H9 (cell line): Measurements from ENCODE around the gene SLA2. TPM values are rescaled to one million over a fixed set of nuclear protein-coding genes. Genes with fewer than 3 reads are reported as not detected.

ENCODE experiments used
- DNase-seq: peaks from one replicate; pipeline ENCODE4 v3.0.0-alpha.2; 2017
- H2AFZ ChIP-seq: one replicate; pipeline ENCODE4 v1.6.1; 2013; ENCODE audit warnings: mild to moderate bottlenecking, low read length, control low read depth, moderate library complexity
- H2AK5ac ChIP-seq: 2 replicates; pipeline ENCODE4 v1.6.1; 2013; ENCODE audit warnings: low read length, control low read depth, mixed read lengths; ENCODE audit not compliant: insufficient read length
- H2BK120ac ChIP-seq: one replicate; pipeline ENCODE4 v1.6.1; 2013; ENCODE audit warnings: low read depth, mild to moderate bottlenecking, low read length, control low read depth, inconsistent platforms; ENCODE audit not compliant: poor library complexity, severe bottlenecking
- H2BK12ac ChIP-seq: 2 replicates; pipeline ENCODE4 v1.6.1; 2013; ENCODE audit warnings: low read length, control low read depth, mixed read lengths, low read depth; ENCODE audit not compliant: insufficient read length
- H2BK15ac ChIP-seq: 2 replicates; pipeline ENCODE4 v1.6.1; 2013; ENCODE audit warnings: low read depth, low read length, control low read depth
- H2BK20ac ChIP-seq: one replicate; pipeline ENCODE4 v1.6.1; 2013; ENCODE audit warnings: low read depth, mild to moderate bottlenecking, low read length, control low read depth, inconsistent platforms; ENCODE audit not compliant: poor library complexity, severe bottlenecking
- H2BK5ac ChIP-seq: 2 replicates; pipeline ENCODE4 v1.6.1; 2013; ENCODE audit warnings: low read length, control low read depth, mixed read lengths; ENCODE audit not compliant: insufficient read length
- H3K14ac ChIP-seq: 2 replicates; pipeline ENCODE4 v1.6.1; 2013; ENCODE audit warnings: low read length, control low read depth; ENCODE audit not compliant: insufficient read depth
- H3K18ac ChIP-seq: 2 replicates; pipeline ENCODE4 v1.6.1; 2013; ENCODE audit warnings: low read depth, mild to moderate bottlenecking, mixed read lengths, low read length, control low read depth; ENCODE audit not compliant: insufficient read length
- H3K23ac ChIP-seq: 2 replicates; pipeline ENCODE4 v1.6.1; 2013; ENCODE audit warnings: low read length, control low read depth, mixed read lengths, low read depth; ENCODE audit not compliant: insufficient read length
- H3K23me2 ChIP-seq: 2 replicates; pipeline ENCODE4 v1.6.1; 2013; ENCODE audit warnings: low read depth, mild to moderate bottlenecking, mixed read lengths, low read length, control low read depth; ENCODE audit not compliant: insufficient read length, poor library complexity, severe bottlenecking
- H3K27ac ChIP-seq: 2 replicates; pipeline ENCODE4 v1.5.1; 2013; ENCODE audit warnings: low read length, control low read depth, mixed read lengths, low read depth; ENCODE audit not compliant: insufficient read length
- H3K27me3 ChIP-seq: 2 replicates; pipeline ENCODE4 v1.6.1; 2013; ENCODE audit warnings: low read length, control low read depth, inconsistent platforms; ENCODE audit not compliant: insufficient read depth
- H3K4ac ChIP-seq: 2 replicates; pipeline ENCODE4 v1.6.1; 2013; ENCODE audit warnings: low read depth, mild to moderate bottlenecking, control low read depth, inconsistent platforms, low read length, moderate library complexity
- H3K4me1 ChIP-seq: 2 replicates; pipeline ENCODE4 v1.6.1; 2013; ENCODE audit warnings: low read length, control low read depth, inconsistent platforms; ENCODE audit not compliant: insufficient read depth
- H3K4me2 ChIP-seq: 2 replicates; pipeline ENCODE4 v1.6.1; 2013; ENCODE audit warnings: low read length, control low read depth, mixed read lengths; ENCODE audit not compliant: insufficient read length, insufficient read depth
- H3K56ac ChIP-seq: 2 replicates; pipeline ENCODE4 v1.6.1; 2013; ENCODE audit warnings: low read depth, mild to moderate bottlenecking, mixed read lengths, low read length, control low read depth; ENCODE audit not compliant: insufficient read length
- H3K79me1 ChIP-seq: 2 replicates; pipeline ENCODE4 v1.6.1; 2013; ENCODE audit warnings: low read depth, mild to moderate bottlenecking, moderate library complexity, low read length, control low read depth, inconsistent platforms; ENCODE audit not compliant: insufficient read depth, poor library complexity, severe bottlenecking
- H3K79me2 ChIP-seq: 2 replicates; pipeline ENCODE4 v1.6.1; 2013; ENCODE audit warnings: low read length, control low read depth, inconsistent platforms; ENCODE audit not compliant: insufficient read depth
- H3K9ac ChIP-seq: 2 replicates; pipeline ENCODE4 v1.6.1; 2013; ENCODE audit warnings: low read length, control low read depth, mixed read lengths; ENCODE audit not compliant: insufficient read length; ENCODE audit errors: extremely low read depth
- H3K9me3 ChIP-seq: one replicate; pipeline ENCODE4 v1.6.1; 2013; ENCODE audit warnings: low read depth, low read length, inconsistent platforms; ENCODE audit not compliant: control insufficient read depth
- H3T11ph ChIP-seq: one replicate; pipeline ENCODE4 v1.6.1; 2013; ENCODE audit warnings: mild to moderate bottlenecking, low read length, control low read depth, inconsistent platforms
- H4K20me1 ChIP-seq: one replicate; pipeline ENCODE4 v1.6.1; 2013; ENCODE audit not compliant: control insufficient read depth, insufficient read length, insufficient read depth
- H4K5ac ChIP-seq: 2 replicates; pipeline ENCODE4 v1.6.1; 2013; ENCODE audit warnings: low read depth, mild to moderate bottlenecking, mixed read lengths, low read length, control low read depth; ENCODE audit not compliant: insufficient read length
- H4K8ac ChIP-seq: replicated peaks from 2 replicates; pipeline ENCODE4 v1.6.1; 2013; ENCODE audit warnings: low read length, control low read depth, mixed read lengths, low read depth; ENCODE audit not compliant: insufficient read length
- H4K91ac ChIP-seq: 2 replicates; pipeline ENCODE4 v1.6.1; 2013; ENCODE audit warnings: low read depth, mild to moderate bottlenecking, moderate library complexity, mixed read lengths, low read length, control low read depth; ENCODE audit not compliant: insufficient read length
- H3K27ac Mint-ChIP-seq, 3 experiments: 2 replicates in 2 of 3; 3 replicates in 1 of 3; pipeline ENCODE4 v1.8.0; 2020 to 2021; ENCODE audit warnings: mixed read lengths in 3 of 3, mild to moderate bottlenecking in 1 of 3, moderate library complexity in 1 of 3
- H3K27me3 Mint-ChIP-seq: 2 replicates; pipeline ENCODE4 v1.8.0; 2021; ENCODE audit warnings: low read depth, mild to moderate bottlenecking, moderate library complexity, mixed read lengths
- H3K36me3 Mint-ChIP-seq, 3 experiments: 2 replicates in 2 of 3; 3 replicates in 1 of 3; pipeline ENCODE4 v1.8.0; 2020 to 2021; ENCODE audit warnings: low read depth in 3 of 3, mixed read lengths in 3 of 3; ENCODE audit not compliant: insufficient read depth in 1 of 3
- H3K4me1 Mint-ChIP-seq, 2 experiments: 2 replicates each; pipeline ENCODE4 v1.8.0; 2020; ENCODE audit warnings: mixed read lengths in 2 of 2
- H3K4me3 Mint-ChIP-seq, 2 experiments: 2 replicates in 1 of 2; 3 replicates in 1 of 2; pipeline ENCODE4 v1.8.0; 2020 to 2021; ENCODE audit warnings: mild to moderate bottlenecking in 2 of 2, mixed read lengths in 2 of 2, moderate library complexity in 1 of 2
- H3K9me3 Mint-ChIP-seq, 2 experiments: 2 replicates in 1 of 2; 3 replicates in 1 of 2; pipeline ENCODE4 v1.8.0; 2020; ENCODE audit warnings: mild to moderate bottlenecking in 2 of 2, mixed read lengths in 2 of 2, moderate library complexity in 1 of 2
- WGBS: extraction: QIAGEN DNeasy Blood & Tissue Kit; methylation state at CpG from one replicate; pipeline ENCODE4 v1.1.7; 2013; ENCODE audit warnings: missing lambda C conversion rate, low lambda C conversion rate, mixed read lengths; ENCODE audit not compliant: insufficient read length; ENCODE audit errors: extremely low coverage; 5-methylcytosine and 5-hydroxymethylcytosine counted together
- total RNA-seq: library from RNA; stranded (reverse); gene quantifications from 2 replicates; pipeline ENCODE4 v1.2.1, GENCODE V29; 2021
- TF ChIP-seq, protein P1 (sequence below): fragments of 200-600 bp; sonication (generic); conservative IDR thresholded peaks from 3 replicates; pipeline ENCODE4 v1.8.0; 2021; ENCODE audit warnings: antibody characterized with exemption, mild to moderate bottlenecking

The SLA2 gene
- total RNA-seq, 1 experiment from 2014 or later, result 0.20 TPM

DNA sequence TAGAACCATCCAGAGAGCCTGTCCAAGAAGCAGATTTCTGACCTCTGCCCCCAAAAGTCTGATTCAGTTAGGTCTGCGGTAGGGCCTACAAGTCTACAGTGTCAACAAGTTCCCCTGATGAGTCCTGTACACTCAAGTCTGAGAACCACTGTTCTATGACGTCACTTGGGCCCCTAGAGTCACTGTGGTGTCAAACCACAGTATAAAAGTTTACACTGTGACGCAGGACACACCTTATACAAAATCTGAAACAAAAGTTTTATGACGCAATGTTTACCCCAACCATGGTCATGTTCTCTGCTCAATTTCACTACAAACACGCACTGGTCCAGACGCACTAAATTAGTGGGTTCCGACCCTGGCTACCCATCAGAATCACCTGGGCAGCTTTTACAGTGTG is 17.9 kb downstream of the SLA2 start:
- Mint-ChIP-seq H3K4me1 (peaks cover 15% of the 10 kb centered on the region in 2 experiments), H3K9me3 (no peaks in the 10 kb centered on the region), H3K27me3 (no peaks in the 10 kb centered on the region), H3K36me3 (no peaks in the 10 kb centered on the region), H3K4me3 (no peak overlapping the region), H3K27ac (no peak overlapping the region; a peak in 1 of 7 replicates)
- Histone ChIP-seq H3K23ac (no peak overlapping the region), H3K56ac (no peak overlapping the region), H3K18ac (no peak overlapping the region), H2BK20ac (no peak overlapping the region), H3K27ac (no peak overlapping the region), H4K8ac (no peak overlapping the region), H3K4me1 (no peaks in the 10 kb centered on the region; the same call in 1 of the 2 replicates), H3K79me2 (no peaks in the 10 kb centered on the region), H2BK15ac (no peak overlapping the region), H3K4me2 (no peak overlapping the region), H2AFZ (no peak overlapping the region), H2BK120ac (no peak overlapping the region), H3K9ac (no peak overlapping the region), H4K20me1 (no peaks in the 10 kb centered on the region), H4K5ac (no peak overlapping the region), H3K14ac (no peak overlapping the region), H3T11ph (no peak overlapping the region), H2AK5ac (no peak overlapping the region), H3K27me3 (no peaks in the 10 kb centered on the region), H3K79me1 (no peaks in the 10 kb centered on the region), H2BK12ac (no peak overlapping the region), H3K4ac (no peak overlapping the region), H2BK5ac (no peak overlapping the region), H3K23me2 (no peaks in the 10 kb centered on the region), H3K9me3 (no peaks in the 10 kb centered on the region), H4K91ac (no peak overlapping the region)
- TF ChIP-seq, protein P1, sequence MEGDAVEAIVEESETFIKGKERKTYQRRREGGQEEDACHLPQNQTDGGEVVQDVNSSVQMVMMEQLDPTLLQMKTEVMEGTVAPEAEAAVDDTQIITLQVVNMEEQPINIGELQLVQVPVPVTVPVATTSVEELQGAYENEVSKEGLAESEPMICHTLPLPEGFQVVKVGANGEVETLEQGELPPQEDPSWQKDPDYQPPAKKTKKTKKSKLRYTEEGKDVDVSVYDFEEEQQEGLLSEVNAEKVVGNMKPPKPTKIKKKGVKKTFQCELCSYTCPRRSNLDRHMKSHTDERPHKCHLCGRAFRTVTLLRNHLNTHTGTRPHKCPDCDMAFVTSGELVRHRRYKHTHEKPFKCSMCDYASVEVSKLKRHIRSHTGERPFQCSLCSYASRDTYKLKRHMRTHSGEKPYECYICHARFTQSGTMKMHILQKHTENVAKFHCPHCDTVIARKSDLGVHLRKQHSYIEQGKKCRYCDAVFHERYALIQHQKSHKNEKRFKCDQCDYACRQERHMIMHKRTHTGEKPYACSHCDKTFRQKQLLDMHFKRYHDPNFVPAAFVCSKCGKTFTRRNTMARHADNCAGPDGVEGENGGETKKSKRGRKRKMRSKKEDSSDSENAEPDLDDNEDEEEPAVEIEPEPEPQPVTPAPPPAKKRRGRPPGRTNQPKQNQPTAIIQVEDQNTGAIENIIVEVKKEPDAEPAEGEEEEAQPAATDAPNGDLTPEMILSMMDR, result no peak
- DNase-seq, result no peak
- WGBS, result no CpG with 5 or more reads among the region's 7 CpGs
